Inferior parietal cortex (tissue), 1 donor: Measurements from ENCODE around the gene ZSCAN10.
"Not testable (repeated sequence)": the region's sequence is repeated elsewhere in the genome, so short reads cannot be mapped to it uniquely, and the experiment has no call there.

Source experiments
- DNase-seq: peaks from one replicate; pipeline ENCODE4 v3.0.0-alpha.2; 2016; ENCODE audit errors: extremely low spot score

The ZSCAN10 gene

GRCh38 chr16:3085868-3086595, 13.1 kb downstream of the ZSCAN10 start:
- no peak for DNase-seq

GRCh38 chr16:3084969-3085670, 14.0 kb downstream of the ZSCAN10 start:
- DNase-seq: no peak

- DNase-seq: no peak
Observed at GRCh38 chr16:3084491-3084890, 14.6 kb downstream of the ZSCAN10 start.

- not testable (repeated sequence) for DNase-seq
Observed at GRCh38 chr16:3083408-3083807, 15.7 kb downstream of the ZSCAN10 start.

GRCh38 chr16:3081957-3082356, 17.1 kb downstream of the ZSCAN10 start:
- not testable (repeated sequence) for DNase-seq

- no peak for DNase-seq
Observed at GRCh38 chr16:3080024-3080423, 19.1 kb downstream of the ZSCAN10 start.

- no peak for DNase-seq
Observed at GRCh38 chr16:3076577-3076976, 22.5 kb downstream of the ZSCAN10 start.

- not testable (repeated sequence) for DNase-seq
Observed at GRCh38 chr16:3075946-3076345, 23.1 kb downstream of the ZSCAN10 start.

GRCh38 chr16:3075523-3075915, 23.6 kb downstream of the ZSCAN10 start:
- DNase-seq: no peak

GRCh38 chr16:3074860-3075522, 24.1 kb downstream of the ZSCAN10 start:
- DNase-seq: no peak

GRCh38 chr16:3073448-3073847, 25.6 kb downstream of the ZSCAN10 start:
- DNase-seq: no peak

GRCh38 chr16:3072576-3073263, 26.4 kb downstream of the ZSCAN10 start:
- DNase-seq: not testable (repeated sequence)

GRCh38 chr16:3072148-3072547, 26.9 kb downstream of the ZSCAN10 start:
- not testable (repeated sequence) for DNase-seq

- no peak for DNase-seq
Observed at GRCh38 chr16:3071655-3072054, 27.4 kb downstream of the ZSCAN10 start.

GRCh38 chr16:3070608-3071111, 28.4 kb downstream of the ZSCAN10 start:
- no peak for DNase-seq

- not testable (repeated sequence) for DNase-seq
Observed at GRCh38 chr16:3069146-3069545, 29.9 kb downstream of the ZSCAN10 start.

GRCh38 chr16:3068487-3068886, 30.6 kb downstream of the ZSCAN10 start:
- DNase-seq: no peak

GRCh38 chr16:3066440-3066748, 32.7 kb downstream of the ZSCAN10 start:
- DNase-seq: no peak

GRCh38 chr16:3065742-3066439, 33.2 kb downstream of the ZSCAN10 start:
- no peak for DNase-seq

- DNase-seq: no peak
Observed at GRCh38 chr16:3065069-3065741, 33.9 kb downstream of the ZSCAN10 start, which contains the start of gene IL32. Gene IL32, plus strand, starts transcription at chr16:3065640. Its CDS starts 172 bp downstream, at chr16:3065812.
